Left forelimb (tissue), 1 donor: Measurements from ENCODE around the gene RANBP3.
"Not testable (repeated sequence)": the region's sequence is repeated elsewhere in the genome, so short reads cannot be mapped to it uniquely, and the experiment has no call there.

Source experiments
- DNase-seq: peaks from one replicate; pipeline ENCODE4 v3.0.0-alpha.2; 2018; ENCODE audit warnings: low spot score

The RANBP3 gene

DNA sequence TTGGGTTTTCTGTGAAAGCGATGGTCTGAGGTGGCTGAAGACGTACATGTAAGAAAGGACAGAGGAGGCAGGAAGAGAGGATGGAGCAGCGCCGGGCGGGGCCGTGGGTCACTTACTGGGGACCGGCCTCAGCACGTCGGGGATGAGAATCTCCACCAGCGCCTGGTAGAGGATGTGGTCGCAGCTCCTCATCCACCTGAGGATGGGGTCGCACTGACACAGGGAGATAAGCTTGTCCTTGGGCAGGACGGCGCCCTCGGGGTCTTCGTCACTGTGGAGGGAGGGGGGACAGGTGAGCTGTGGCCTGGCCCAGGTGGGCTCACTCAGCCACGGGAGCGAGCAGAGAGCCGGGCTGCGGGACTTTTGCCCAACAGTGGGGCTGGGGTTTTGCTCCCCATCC, 29.0 kb upstream of the RANBP3 start:
- no peak for DNase-seq

DNA sequence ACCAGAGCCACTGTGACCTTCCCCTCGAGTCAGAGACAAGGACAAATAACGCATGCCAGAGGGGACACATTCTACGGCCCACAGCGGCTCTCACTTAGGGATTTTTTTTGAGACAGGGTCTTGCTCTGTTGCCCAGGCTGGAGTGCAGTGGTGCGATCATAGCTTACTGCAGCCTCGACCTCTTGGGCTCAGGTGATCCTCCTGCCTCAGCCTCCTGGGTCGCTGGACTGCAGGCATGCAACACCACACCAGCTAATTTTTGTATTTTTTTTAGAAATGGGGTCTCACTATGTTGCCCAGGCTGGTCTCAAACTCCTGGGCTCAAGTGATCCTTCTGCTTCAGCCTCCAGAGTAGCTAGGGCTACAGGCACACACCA, 28.1 kb upstream of the RANBP3 start:
- DNase-seq, result not testable (repeated sequence)

- no peak for DNase-seq
Observed at GRCh38 chr19:6005321-6006069, 27.6 kb upstream of the RANBP3 start.

- DNase-seq, result no peak
Observed at GRCh38 chr19:6003976-6004375, 26.0 kb upstream of the RANBP3 start.

DNA sequence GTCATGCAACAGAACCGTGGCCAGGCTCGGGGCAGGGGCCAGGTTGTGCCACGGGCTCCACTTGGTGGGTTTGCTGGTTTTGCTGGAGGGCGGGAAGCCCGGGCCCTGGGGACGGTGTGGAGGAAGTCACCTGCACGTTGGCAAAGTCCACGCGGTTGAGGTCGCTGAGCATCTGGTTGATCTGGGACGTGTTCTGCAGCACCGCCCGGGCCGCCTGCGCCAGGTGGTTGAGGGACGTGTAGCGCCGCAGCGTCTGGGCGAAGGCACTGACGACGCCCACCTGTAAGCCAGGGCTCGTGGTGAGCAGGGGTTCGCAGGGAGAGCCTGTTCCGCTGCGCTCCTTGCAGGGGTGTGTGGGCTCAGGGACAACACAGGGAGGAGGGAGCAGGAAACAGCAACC, 24.7 kb upstream of the RANBP3 start:
- DNase-seq, result no peak

DNA sequence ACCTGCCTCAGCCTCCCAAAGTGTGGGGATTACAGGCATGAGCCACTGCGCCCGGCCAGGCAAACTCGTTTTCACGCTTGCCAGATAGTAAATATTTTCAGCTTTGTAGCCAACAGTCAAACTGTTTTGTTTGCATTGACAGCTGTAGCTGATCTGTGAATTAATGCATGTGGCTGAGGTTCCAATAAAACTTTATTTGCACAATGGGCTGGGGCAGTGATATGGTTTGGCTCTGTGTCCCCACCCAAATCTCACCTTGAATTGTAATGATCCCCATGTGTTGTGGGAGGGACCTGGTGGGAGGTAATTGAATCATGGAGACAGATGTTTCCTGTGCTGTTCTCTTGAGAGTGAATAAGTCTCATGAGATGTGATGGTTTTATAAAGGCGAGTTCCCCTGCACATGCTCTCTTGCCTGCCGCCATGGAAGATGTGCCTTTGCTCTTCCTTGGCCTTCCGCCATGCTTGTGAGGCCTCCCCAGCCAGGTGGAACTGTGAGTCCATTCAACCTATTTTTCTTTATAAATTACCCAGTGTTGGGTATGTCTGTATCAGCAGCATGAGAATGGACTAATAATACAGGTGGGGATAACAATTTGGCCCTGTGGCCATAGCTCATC, 22.4 kb upstream of the RANBP3 start:
- DNase-seq, result no peak

DNA sequence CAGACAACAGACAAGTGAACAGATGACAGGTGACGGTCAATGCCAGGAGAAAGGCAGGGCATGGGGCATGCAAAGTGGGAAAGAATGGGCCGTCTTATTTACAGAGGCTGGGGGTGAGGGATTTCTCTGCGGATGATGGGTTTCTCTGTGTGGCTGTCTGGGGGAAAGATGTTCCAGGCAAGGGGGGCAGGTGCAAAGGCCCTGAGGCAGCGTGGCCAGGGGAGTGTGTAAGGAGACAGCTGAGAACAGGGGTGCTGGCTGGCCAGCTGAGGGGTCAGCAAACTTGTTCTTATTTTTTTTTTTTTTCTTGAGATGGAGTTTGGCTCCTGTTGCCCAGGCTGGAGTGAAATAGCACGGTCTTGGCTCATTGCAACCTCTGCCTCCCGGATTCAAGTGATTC, 21.8 kb upstream of the RANBP3 start:
- no peak for DNase-seq

GRCh38 chr19:5997371-5997770, 19.4 kb upstream of the RANBP3 start:
- DNase-seq, result no peak

DNA sequence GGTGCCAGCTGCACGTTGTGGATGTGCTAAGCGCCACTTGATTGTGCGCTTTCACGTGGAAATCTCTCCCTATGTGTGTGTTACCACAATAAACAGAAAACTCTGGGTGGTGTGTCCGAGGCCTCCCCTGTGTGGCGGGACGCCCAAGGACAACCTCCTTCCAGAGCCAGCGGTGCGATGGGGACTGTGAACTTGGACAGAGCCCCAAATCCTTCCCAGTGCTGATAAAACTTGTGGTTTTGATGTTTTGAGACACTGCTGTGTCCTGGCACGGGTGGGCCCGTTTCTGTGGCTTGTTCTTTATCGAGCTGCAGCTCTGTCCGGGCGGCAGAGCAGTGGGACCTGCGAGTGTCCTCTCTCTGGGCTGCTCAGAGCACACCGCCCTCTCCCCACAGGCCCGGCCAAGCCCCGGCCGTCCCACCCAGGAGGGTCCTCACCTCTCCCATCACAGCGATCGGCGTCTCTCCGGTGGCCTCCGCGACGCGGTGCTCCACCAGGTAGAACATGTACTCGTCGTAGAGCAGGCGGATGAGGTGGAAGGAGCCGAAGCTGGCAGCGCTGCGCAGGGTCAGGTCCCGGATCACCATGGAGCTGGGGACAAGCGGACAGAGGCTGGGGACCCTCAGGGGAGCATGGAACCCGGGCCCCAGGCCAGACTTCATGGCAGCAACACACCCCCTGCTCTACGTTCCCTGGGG, 18.8 kb upstream of the RANBP3 start:
- no peak for DNase-seq

DNA sequence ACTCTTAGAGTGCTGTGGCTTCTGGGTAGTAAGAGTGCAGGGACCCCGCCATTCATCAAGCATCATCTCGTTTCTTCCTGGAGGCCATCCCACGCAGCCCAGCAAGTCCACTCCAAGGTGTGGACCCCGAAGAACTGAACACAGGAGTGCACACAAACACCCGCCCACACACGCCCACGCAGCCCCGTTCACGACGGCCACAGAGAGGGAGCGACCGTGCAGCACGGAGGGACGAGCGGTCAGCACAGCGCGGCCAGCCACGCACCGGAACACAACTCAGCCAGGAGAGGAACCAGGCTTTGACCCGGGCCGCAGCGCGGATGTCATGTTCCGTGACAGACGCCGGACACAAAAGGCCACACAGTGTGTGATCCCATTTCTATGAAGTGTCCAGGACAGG, 18.2 kb upstream of the RANBP3 start:
- no peak for DNase-seq

- DNase-seq, result no peak
Observed at GRCh38 chr19:5995606-5996005, 17.7 kb upstream of the RANBP3 start.

GRCh38 chr19:5994405-5995165, 16.6 kb upstream of the RANBP3 start:
- no peak for DNase-seq

GRCh38 chr19:5993648-5994358, 15.9 kb upstream of the RANBP3 start:
- peak; percentile 70 for DNase-seq

DNA sequence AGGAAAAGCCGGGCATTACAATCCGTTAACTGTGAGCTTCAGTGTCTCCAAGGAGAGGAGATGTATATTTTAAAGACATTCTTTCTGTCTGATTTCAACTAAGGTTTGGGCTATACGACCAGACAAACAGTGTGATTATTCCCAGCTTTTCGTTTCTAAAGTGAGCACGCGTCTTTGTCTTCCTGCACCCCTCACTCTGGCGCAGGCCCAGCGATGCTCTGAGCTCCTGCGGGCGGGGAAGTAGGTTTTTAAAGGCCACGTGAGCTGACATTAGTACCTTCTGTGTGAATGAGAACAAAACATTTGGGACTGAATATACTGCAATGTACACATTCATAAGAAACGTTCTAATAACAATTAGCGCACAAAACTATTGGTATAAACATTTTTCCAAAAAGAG, 15.3 kb upstream of the RANBP3 start:
- DNase-seq, result no peak

- no peak for DNase-seq
Observed at GRCh38 chr19:5992756-5993155, 14.8 kb upstream of the RANBP3 start.

GRCh38 chr19:5991244-5991838, 13.4 kb upstream of the RANBP3 start:
- no peak for DNase-seq

GRCh38 chr19:5990289-5990797, 12.4 kb upstream of the RANBP3 start:
- DNase-seq, result no peak

GRCh38 chr19:5989388-5990074, 11.6 kb upstream of the RANBP3 start:
- DNase-seq, result no peak

- no peak for DNase-seq
Observed at GRCh38 chr19:5988517-5989387, 10.8 kb upstream of the RANBP3 start.
